NCI-H1417 (cell line): Measurements from ENCODE around the gene MOSPD2.
A peak's percentile ranks its signal among the peaks of the same experiment; 100 is the strongest.

Source experiments
- DNase-seq, 3 experiments: peaks; one replicate each; lab custom pipeline; 2025; lab: John Stamatoyannopoulos, UW

Gene MOSPD2

DNA sequence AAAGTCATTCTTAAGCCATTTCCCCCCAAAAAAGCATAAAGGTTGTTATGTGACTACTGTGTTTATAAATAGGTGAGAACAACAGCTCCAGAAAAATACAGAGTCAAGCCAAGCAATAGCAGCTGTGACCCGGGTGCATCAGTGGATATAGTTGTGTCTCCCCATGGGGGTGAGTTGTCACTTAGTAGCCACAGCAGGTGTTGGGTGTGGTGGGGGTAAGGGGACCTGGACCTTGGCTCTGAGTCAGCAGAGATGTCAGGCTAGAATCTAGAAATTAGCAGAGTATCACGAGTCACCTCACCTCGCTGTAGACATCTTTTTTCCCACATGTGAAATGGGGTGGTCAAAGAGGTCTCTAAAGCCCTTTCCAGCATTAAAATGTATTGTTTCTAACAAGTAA lies 42.4 kb downstream of the MOSPD2 start:
- DNase-seq: no peak

DNA sequence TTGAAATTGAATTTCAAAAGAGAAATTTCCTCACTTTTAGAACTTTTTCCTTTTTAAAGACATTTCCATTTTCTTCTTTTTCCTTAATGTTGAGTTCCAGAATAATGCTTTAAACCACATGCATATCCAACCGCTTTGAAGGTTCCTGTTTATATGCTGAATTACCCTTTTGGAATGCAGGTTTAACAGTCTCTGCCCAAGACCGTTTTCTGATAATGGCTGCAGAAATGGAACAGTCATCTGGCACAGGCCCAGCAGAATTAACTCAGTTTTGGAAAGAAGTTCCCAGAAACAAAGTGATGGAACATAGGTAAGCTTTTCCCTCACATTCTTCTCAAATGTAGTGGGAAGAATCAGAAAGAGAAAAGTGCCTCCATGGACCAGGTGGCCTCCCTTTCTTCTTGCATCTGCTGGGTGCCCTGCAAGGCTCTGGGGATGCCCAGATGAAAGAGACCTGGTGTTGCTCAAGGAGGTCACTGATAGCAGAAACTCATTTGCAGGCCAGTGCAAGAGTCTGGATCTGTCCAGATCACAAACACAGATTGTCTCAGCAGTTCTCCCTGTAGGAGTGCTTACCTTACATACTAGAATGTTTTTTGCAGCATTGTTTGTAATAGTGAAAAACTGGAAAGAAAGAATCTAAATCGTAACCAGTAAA lies 42.9 kb downstream of the MOSPD2 start:
- DNase-seq: no peak

DNA sequence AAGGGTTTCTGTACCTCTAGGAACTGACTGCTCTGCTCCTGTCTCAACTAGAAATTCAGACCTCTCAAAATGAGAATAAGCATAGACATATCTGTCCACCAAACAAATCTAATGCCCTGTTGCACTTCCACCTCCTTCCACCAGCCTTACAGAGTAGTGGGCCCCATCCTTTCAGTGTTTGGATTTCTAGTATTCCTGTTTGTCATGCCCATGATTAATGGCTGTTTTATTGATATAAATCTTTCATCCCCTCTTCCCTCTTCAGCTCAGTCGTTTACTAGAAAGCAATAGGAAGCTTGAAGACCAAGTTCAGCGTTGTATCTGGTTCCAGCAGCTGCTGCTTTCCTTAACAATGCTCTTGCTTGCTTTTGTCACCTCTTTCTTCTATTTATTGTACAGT lies 46.2 kb downstream of the MOSPD2 start:
- no peak for DNase-seq

DNA sequence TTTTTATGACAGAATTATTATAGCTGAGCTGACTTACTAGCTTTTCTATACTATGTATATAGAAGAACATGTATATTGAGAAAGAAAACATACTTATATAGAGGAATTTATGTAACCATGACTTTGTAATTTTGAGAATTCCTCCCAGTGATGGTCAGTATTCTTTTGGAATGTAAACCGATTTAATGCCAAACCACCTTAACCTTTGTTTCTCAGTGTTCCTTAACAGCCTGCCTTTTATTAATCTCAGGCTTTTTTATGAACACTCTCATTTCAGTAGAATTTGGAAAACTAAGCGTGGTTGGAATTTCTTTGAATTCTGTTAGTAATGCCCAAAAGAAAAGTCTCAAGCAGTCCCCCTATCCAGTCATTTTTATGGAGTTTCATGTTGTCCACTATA lies 47.0 kb downstream of the MOSPD2 start:
- no peak for DNase-seq

DNA sequence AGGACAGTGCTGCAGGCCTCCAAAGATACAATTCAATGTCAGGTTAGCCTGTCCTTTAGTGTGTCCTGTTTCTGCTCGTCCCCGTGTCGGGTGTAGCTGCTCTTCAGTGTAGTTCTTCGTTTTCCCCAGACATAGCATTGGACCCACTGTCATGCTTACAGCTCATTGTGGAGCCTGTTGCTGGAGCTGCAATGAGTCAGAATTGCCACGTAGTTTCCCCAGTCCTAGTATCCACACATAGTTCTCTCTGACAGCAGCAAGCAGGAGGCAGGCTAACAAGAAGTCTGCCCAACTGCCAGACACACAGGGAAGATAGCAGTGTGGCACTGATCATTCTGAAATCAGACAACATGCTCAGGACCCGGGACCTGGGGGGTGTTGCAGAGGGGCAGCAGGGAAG lies 49.2 kb downstream of the MOSPD2 start:
- DNase-seq: no peak

DNA sequence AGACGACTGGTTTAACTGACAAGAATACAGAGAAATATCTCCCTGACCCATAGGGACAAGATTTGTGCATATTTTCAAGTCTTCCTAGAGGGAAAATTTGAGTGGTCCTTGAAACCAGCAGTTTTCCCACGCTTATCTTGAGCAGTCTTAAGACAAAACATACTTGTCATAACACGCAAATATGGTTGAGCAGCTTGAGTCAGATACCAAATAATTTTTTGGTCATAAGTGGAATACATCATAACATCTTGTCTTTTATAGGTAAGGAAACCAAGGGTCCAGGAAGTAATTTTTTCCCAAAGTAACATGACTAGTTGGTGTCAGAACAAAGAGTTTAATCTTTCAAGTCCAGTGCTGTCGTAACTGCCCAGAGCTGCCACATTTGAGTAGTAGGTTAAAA lies 50.5 kb downstream of the MOSPD2 start:
- no peak for DNase-seq

DNA sequence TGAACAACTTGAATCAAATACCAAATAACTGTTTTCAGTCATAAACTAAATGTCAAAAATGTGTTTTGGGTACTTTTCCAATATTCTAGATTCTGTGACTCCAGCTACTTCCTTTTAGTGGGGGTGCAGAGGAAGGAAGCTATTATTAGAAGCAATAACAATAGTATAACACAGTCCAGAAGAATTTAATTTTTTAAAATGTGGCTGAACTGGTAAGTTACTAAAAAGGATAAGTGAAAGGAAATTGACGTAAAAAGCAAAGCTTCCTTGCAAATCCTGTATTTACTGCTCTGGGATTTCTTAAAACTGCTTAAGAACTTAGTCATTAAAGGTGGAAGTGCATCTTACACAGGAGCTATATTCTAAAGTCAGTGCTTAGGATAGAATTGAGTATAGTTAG lies 53.2 kb downstream of the MOSPD2 start:
- no peak for DNase-seq

DNA sequence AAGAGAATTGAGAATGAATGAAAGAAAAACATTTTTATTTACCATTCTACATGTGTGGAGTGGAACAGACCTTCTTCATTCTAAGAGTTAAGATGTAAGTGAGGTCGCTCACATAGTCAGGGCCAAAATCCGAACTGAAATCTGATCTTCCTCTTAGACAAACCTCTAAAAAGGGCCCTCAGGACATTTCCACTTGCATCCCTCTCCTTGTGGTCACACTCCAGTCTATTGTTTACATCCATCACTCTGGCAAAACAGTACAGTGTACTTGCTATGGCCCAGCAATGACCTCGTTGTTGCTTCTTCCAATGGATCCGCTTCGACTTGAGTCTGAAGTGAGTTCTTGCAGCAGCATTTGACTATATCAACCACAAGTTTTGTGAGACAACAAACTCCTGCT lies 54.2 kb downstream of the MOSPD2 start:
- no peak for DNase-seq

DNA sequence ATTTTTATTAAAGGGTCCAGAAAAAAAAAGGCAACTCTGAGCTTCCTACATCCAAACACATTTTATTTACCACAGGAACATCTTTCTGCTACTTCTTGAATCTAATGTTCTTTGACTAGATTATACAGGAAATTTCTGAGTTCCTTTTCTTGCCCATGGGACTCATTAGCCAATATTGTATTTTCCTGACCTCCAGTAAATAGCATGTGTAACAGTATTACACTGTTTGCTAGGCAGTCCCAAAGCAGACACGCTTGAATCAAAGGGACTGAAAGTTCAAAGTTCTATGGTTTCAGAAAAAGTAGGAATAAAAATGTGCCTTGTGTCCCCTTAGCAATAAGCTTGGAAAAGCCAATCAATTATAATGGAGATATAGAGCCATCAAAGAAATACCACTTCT lies 57.4 kb downstream of the MOSPD2 start:
- no peak for DNase-seq

DNA sequence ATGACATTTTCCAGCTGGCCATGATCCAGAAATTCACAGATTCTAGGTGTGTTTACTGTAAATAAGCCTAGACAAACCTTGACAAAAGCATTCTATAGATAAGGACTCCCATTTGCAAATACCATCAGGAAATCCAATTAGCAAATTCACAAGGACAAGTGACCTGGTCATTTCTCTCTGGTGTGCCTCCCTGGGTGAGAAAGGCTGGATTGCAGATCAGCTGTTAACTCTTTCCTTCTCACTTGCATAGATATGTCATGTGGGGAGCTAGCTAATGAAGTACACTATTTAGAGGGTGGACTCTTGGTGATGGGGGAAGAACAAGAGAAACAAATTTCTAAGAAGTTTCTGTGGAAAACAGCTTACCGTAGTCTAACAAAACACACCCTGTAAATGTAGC lies 58.9 kb downstream of the MOSPD2 start:
- DNase-seq: no peak

DNA sequence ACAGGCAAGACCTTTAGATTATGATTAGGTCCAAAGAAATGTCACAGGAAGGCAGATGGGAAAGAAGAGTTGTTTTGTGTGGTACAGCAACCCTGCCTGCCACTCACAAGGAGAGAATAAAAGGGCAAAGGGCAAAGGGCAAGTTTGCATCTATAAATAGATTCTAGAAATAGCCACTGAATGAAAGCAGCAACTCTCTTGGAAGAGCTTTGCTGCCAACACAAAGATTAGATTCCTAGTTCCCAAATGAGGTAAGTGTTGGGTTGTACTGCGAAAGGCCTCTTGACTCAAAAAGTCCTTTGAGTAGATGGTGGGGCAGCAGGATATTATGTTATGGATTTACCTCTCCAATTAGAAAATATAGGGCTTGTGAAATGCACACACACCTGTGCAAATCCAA lies 61.2 kb downstream of the MOSPD2 start:
- DNase-seq: peak in 1 of 3 experiments; percentile 24

DNA sequence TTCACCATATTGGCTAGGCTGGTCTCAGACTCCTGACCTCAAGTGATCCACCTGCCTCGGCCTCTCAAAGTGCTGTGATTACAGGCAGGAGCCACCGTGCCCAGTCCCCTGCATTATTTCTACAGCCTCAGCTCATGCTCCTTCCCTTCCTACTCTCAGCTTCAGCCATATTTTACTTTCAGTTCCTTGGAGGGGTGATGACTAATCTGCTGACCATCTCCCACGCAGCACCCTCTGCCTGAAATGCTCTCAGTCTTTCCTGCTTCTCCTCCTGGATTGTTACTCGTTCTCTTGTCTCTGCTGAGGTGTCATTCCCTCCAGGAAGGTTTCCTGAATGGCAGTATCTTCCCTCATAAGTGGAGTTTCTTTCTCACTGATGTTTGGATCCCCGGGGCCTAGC lies 63.3 kb downstream of the MOSPD2 start:
- no peak for DNase-seq

DNA sequence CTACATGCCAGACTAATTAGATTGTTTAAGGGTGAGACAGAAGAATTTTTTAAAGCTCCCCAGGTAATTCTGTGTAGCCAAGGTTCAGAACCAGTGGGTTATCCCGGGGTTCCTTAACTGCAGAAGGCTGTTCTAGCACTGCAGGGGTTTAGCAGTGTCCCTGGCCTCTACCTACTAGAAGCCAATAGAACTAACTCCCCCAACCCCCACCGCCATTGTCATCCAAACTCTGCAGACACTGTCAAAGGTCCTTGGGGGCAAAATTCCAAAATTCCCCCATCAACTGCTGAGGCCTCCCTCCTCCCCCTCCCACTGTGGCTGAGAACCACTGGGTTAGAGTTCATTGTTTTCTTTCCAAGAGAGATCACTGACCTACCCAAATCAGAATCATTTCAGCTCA lies 66.4 kb downstream of the MOSPD2 start:
- DNase-seq: no peak

DNA sequence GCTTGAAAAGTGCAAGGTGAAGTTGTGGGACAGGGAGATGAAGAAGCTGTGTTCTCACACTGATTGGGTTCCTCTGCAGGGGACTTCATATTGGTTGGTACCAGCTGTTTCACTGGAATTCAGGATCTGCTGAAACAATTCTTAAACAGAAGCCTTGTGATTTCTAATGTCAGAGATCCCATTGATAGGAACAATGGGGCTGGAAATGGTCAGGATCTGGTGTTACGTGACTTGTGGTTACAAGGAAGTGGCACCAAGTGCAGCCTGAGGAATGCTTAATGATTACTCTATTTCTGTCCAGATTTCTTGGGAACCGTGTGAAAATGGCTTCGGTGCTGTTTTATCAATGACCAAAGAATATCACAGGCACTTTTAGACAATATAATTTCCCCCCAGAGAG lies 68.1 kb downstream of the MOSPD2 start:
- DNase-seq: no peak

DNA sequence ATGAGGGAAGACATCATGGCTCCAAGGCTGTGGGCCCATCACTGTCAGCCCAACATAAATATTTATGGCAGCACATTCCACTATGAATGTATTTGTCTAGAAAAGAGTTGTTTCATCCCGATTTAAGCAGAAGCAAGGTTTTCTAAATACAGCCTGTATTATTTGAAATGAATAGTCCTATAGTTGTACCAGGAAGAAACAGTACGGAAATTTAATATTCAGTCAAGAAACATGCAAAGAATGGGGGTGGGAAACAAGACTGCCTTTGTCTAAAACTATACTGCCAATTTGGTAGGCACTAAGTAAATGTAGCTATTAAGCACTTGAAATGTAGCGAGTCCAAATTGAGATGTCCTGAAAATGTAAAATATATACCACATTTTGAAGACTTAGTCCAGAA lies 69.1 kb downstream of the MOSPD2 start:
- no peak for DNase-seq

DNA sequence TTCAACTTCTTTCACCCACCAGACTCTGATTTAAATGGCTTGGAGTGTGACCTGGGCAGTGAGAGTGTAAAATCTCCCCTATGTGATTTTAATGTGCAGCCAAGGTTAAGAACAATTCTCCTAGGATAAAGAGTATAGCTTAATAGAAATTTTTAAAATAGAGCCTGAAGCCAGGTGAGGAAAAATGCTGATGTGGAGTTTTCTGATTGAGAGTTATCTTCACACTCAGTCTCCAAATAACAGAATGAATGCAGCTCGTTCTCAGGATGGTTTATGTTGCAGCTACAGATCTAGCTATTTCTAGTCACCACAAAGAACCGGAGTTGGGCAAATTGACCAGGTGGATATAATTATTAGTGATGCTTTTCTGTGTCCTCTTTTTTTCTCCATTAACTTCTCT lies 70.7 kb downstream of the MOSPD2 start:
- no peak for DNase-seq

DNA sequence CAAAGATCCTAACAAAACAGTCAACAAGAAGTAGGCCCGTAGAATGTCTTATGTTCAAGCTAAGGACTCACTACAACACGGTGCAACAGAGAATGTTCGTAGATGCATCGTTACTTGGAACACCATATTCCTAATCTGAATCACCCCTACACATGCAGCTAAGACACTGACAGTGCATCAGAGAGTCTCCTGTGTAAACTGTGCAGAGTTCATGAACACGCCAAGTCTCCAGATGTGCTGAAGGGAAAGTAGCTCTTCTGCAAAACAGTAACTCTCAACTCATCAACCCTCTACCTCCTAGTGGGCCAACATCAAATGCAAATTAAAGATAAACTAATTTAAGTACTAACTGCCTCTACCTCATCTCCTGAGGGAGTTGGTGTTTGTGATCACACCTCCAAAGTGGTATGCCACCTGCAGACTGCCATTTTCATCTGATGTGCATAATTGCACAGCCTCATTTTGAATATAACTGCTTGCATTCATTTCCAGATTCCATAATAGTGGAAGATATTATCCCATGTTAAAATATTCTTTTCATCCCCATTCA lies 73.5 kb downstream of the MOSPD2 start:
- DNase-seq: no peak

DNA sequence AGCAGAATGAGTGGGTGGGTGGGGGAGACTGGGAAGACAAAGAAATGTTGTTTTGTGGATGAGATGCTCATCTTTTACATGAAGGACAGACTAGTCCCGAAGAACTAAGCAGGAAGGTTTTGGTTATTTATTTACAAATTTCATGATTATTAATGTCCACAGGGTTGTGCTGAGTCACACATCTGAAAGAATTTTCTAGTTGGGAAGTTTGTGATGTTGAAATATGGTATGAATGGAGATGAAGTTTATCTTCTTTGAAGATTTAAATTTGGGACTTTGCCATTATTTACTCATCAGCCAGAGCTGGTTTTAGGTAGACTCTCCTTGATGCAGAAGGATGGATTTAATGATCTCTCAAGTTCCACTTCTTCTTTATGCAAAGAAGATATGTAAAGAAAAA lies 75.5 kb downstream of the MOSPD2 start:
- no peak for DNase-seq

DNA sequence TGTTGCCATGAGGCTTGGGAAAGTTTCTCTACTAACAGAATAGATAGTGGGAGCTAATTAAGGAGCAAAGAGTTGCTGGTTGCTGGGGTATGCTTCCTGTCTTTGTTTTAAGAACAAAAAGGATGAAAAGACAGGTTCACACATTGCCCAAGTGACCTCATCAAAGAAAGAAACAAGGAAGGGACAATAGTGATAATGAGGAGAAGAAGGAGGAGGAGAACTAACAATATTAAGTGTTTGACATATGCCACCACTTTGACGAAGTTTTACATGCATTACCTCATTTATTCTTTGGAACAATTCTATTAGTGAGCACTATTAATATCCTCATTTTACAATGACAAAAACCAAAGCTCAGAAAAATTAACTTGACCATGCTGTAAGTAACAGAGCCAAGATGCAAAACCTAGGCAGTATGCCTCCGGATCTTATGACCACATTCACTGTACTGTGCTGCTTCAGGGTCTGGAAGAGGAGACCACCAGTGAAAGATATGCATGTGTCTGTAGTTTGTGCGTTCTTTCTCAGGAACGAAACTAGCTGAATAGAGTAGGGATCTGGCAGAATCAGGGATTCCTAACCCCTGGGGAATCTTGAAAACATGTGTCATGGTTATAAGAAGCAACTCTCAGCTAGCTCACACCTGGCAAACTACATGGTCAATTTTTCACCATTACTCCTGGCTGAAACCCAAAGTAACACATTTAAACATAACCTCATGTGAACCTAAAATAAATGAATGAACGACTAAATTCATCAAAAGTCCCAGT lies 83.8 kb downstream of the MOSPD2 start:
- DNase-seq: no peak

DNA sequence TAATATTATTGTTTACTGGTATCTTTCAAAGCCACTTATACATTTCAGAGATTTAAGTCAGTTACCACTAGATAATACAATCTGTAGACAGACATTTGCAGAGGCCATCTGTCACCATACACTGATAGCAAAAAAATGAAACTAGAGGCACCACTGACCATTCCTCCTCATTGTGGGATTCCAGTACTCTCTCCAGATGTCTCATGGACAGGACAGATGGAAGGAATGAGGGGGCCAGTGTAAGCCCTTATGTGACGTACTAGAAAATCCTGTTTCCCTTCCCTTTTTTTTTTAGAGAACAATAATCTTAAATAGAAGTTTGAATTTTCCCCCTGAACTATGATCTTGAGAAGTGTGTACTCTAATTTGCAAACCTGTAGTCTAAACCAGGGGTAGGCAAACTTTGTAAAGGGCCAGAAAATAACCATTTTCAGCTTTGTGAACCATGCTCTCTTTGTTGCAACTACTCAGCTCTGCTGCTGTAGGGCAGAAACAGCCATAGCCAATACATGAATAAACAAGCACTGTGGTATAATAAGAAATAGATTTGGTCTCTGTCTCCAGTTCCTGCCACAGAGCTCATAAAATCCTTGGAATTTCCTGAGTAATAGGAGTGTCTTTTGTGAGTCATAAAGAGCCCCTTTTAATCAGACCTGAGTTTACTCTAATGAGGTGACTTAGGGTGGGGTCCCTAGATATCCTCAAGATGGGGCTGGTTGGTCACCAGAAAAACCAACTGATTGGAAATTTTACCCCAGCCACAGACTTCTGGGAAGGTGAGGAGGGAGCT lies 90.4 kb downstream of the MOSPD2 start:
- DNase-seq: no peak

DNA sequence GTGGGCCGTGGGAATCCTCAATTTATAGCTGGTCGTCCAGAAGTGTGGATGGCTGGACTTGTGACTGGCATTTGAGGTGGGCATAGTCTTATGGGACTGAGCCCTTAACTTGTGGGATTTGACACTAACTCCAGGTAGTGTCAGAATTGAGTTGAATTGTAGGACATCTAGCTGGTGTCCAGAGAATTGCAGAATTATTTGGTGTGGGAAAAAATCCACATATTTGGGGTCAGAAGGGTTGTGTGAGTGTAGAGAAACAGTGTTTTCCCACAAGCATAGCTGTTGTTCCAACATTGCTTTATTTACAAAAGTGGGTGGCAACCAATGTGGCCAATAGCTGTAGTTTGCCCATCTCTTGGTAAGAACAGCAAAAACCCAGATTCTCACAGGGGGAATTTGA lies 91.3 kb downstream of the MOSPD2 start:
- no peak for DNase-seq
